Measurements from ENCODE around the gene TAX1BP1. TPM values are rescaled to one million over a fixed set of nuclear protein-coding genes. Genes with fewer than 3 reads are reported as not detected.
"Not testable (repeated sequence)": the region's sequence is repeated elsewhere in the genome, so short reads cannot be mapped to it uniquely, and the experiment has no call there.

The TAX1BP1 gene
- total RNA-seq, 1 donor from 2014 or later = 64.7 TPM

- no peaks in the 10 kb centered on the region for H3K4me1 Mint-ChIP-seq
- intact Hi-C loops (cut with micrococcal nuclease) = no loop called here
- H3K36me3 Mint-ChIP-seq (ENCODE audit: low read depth) = peaks cover 66% of the 10 kb centered on the region
- TF ChIP-seq CTCF (IDR thresholded peaks at IDR 0.05) = no peak
- H3K27ac Mint-ChIP-seq = no peak overlapping the region
- H3K9me3 Mint-ChIP-seq = no peaks in the 10 kb centered on the region
- no peak overlapping the region for H3K4me3 Mint-ChIP-seq
- ATAC-seq (ENCODE audit: low read depth) = no peak
- CTCF ChIA-PET = no interaction called here
- POLR2A ChIA-PET = no interaction called here
- DNase-seq = no peak
- no peaks in the 10 kb centered on the region for H3K27me3 Mint-ChIP-seq
Measured at GRCh38 chr7:27842851-27843250, 102.9 kb downstream of the TAX1BP1 start.

GRCh38 chr7:27843584-27844305 is 103.8 kb downstream of the TAX1BP1 start:
- Mint-ChIP-seq H3K9me3 (no peaks in the 10 kb centered on the region), H3K27me3 (no peaks in the 10 kb centered on the region), H3K27ac (no peak overlapping the region), H3K4me3 (no peak overlapping the region), H3K4me1 (no peaks in the 10 kb centered on the region), H3K36me3 (ENCODE audit: low read depth) (peaks cover 61% of the 10 kb centered on the region)
- CTCF ChIA-PET = no interaction called here
- ATAC-seq (ENCODE audit: low read depth) (no peak), DNase-seq (no peak)
- no peak for TF ChIP-seq CTCF (IDR thresholded peaks at IDR 0.05)
- intact Hi-C loops (cut with micrococcal nuclease) = no loop called here
- POLR2A ChIA-PET = no interaction called here

- TF ChIP-seq CTCF (IDR thresholded peaks at IDR 0.05) = no peak
- Mint-ChIP-seq H3K27me3 (no peaks in the 10 kb centered on the region), H3K9me3 (no peaks in the 10 kb centered on the region), H3K36me3 (ENCODE audit: low read depth) (peaks cover 48% of the 10 kb centered on the region), H3K27ac (no peak overlapping the region), H3K4me1 (no peaks in the 10 kb centered on the region), H3K4me3 (no peak overlapping the region)
- DNase-seq (no peak), ATAC-seq (ENCODE audit: low read depth) (no peak)
- ChIA-PET CTCF (no interaction called here), POLR2A (no interaction called here)
- intact Hi-C loops (cut with micrococcal nuclease) = no loop called here
Measured at GRCh38 chr7:27846388-27846787, 106.4 kb downstream of the TAX1BP1 start.

GRCh38 chr7:27850531-27850930 is 110.6 kb downstream of the TAX1BP1 start:
- Mint-ChIP-seq H3K9me3 (no peaks in the 10 kb centered on the region), H3K36me3 (ENCODE audit: low read depth) (peaks cover 44% of the 10 kb centered on the region), H3K4me3 (no peak overlapping the region), H3K27me3 (no peaks in the 10 kb centered on the region), H3K4me1 (peaks cover 2% of the 10 kb centered on the region), H3K27ac (no peak overlapping the region)
- intact Hi-C loops (cut with micrococcal nuclease) = no loop called here
- DNase-seq = no peak
- CTCF ChIA-PET = no interaction called here
- TF ChIP-seq CTCF (IDR thresholded peaks at IDR 0.05) = no peak
- POLR2A ChIA-PET = interaction anchor here (0.6 kb wide), 1 partner anchor 12 kb away, joined by 4 read pairs; no protein-coding TSS in a partner anchor
- no peak for ATAC-seq (ENCODE audit: low read depth)

- ATAC-seq (ENCODE audit: low read depth); CTCF ChIA-PET; H3K27ac Mint-ChIP-seq; H3K27me3 Mint-ChIP-seq; H3K4me1 Mint-ChIP-seq; H3K9me3 Mint-ChIP-seq; DNase-seq; intact Hi-C loops (cut with micrococcal nuclease); POLR2A ChIA-PET; H3K4me3 Mint-ChIP-seq: not testable (repeated sequence)
- H3K36me3 Mint-ChIP-seq (ENCODE audit: low read depth) = peaks cover 58% of the 10 kb centered on the region
Measured at GRCh38 chr7:27856703-27857485, 116.9 kb downstream of the TAX1BP1 start.
